ENCODE data around the gene ADGRD2.
A peak's percentile ranks its signal among the peaks of the same experiment; 100 is the strongest.
"Not testable (repeated sequence)": the region's sequence is repeated elsewhere in the genome, so short reads cannot be mapped to it uniquely, and the experiment has no call there.

ADGRD2 gene
- 0 to 0.04 reads per million in 2 experiments for total RNA-seq

GRCh38 chr9:124450241-124450924 lies at the start of gene ADGRD2:
ADGRD2 (plus strand) TSS chr9:124450451; CDS start chr9:124451667, 1,216 bp downstream.
- DNase-seq (ENCODE audit: low read depth) = no peak

- no peak for DNase-seq (ENCODE audit: low read depth)
These were observed 47.0 kb upstream of the ADGRD2 start for GRCh38 chr9:124403246-124403645.

GRCh38 chr9:124409410-124409809 lies 40.8 kb upstream of the ADGRD2 start:
- no peak for DNase-seq (ENCODE audit: low read depth)

- no peak for DNase-seq (ENCODE audit: low read depth)
These were observed 39.8 kb upstream of the ADGRD2 start for GRCh38 chr9:124410321-124410913.

- DNase-seq (ENCODE audit: low read depth) = no peak
These were observed 38.6 kb upstream of the ADGRD2 start for GRCh38 chr9:124411514-124412227.

GRCh38 chr9:124412228-124412575 lies 38.0 kb upstream of the ADGRD2 start:
- no peak for DNase-seq (ENCODE audit: low read depth)

GRCh38 chr9:124414612-124415011 lies 35.6 kb upstream of the ADGRD2 start:
- DNase-seq (ENCODE audit: low read depth) = no peak

GRCh38 chr9:124415102-124415851 lies 35.0 kb upstream of the ADGRD2 start, which contains the start of gene PSMB7:
PSMB7 (minus strand) TSS chr9:124415442; CDS start chr9:124415425, 17 bp downstream.
- peak; percentile 96 for DNase-seq (ENCODE audit: low read depth)

- no peak for DNase-seq (ENCODE audit: low read depth)
These were observed 34.3 kb upstream of the ADGRD2 start for GRCh38 chr9:124415852-124416484.

GRCh38 chr9:124419832-124420489 lies 30.3 kb upstream of the ADGRD2 start:
- no peak for DNase-seq (ENCODE audit: low read depth)

GRCh38 chr9:124420991-124421543 lies 29.2 kb upstream of the ADGRD2 start:
- no peak for DNase-seq (ENCODE audit: low read depth)

GRCh38 chr9:124423155-124423554 lies 27.1 kb upstream of the ADGRD2 start:
- no peak for DNase-seq (ENCODE audit: low read depth)

- no peak for DNase-seq (ENCODE audit: low read depth)
These were observed 26.7 kb upstream of the ADGRD2 start for GRCh38 chr9:124423591-124423990.

- DNase-seq (ENCODE audit: low read depth) = not testable (repeated sequence)
These were observed 24.5 kb upstream of the ADGRD2 start for GRCh38 chr9:124425733-124426132.

GRCh38 chr9:124426361-124426760 lies 23.9 kb upstream of the ADGRD2 start:
- DNase-seq (ENCODE audit: low read depth) = no peak

- DNase-seq (ENCODE audit: low read depth) = no peak
These were observed 23.0 kb upstream of the ADGRD2 start for GRCh38 chr9:124427281-124427680.

GRCh38 chr9:124428751-124429529 lies 21.3 kb upstream of the ADGRD2 start:
- no peak for DNase-seq (ENCODE audit: low read depth)

- DNase-seq (ENCODE audit: low read depth) = no peak
These were observed 20.8 kb upstream of the ADGRD2 start for GRCh38 chr9:124429530-124429867.

- no peak for DNase-seq (ENCODE audit: low read depth)
These were observed 13.9 kb upstream of the ADGRD2 start for GRCh38 chr9:124436320-124436719.

- DNase-seq (ENCODE audit: low read depth) = no peak
These were observed 13.2 kb upstream of the ADGRD2 start for GRCh38 chr9:124437086-124437485.
